GM12873 (cell line): ENCODE results near the gene RIC8B.
A peak's percentile ranks its signal among the peaks of the same experiment; 100 is the strongest.

ENCODE experiments used
- CTCF ChIP-seq: IDR thresholded peaks from 2 replicates; pipeline ENCODE4 v1.5.1; 2012; ENCODE audit warnings: low read depth, mild to moderate bottlenecking, moderate library complexity, low read length, control low read depth; ENCODE audit not compliant: insufficient read depth; ENCODE audit errors: missing control alignments

RIC8B gene

GRCh38 chr12:106907411-106907810 lies 132.9 kb downstream of the RIC8B start:
- peak; percentile 68 for TF ChIP-seq CTCF

GRCh38 chr12:106907846-106908245 lies 133.4 kb downstream of the RIC8B start:
- no peak for TF ChIP-seq CTCF

GRCh38 chr12:106908561-106908960 lies 134.1 kb downstream of the RIC8B start:
- no peak for TF ChIP-seq CTCF

- no peak for TF ChIP-seq CTCF
Observed at GRCh38 chr12:106910202-106910601, 135.7 kb downstream of the RIC8B start.

DNA sequence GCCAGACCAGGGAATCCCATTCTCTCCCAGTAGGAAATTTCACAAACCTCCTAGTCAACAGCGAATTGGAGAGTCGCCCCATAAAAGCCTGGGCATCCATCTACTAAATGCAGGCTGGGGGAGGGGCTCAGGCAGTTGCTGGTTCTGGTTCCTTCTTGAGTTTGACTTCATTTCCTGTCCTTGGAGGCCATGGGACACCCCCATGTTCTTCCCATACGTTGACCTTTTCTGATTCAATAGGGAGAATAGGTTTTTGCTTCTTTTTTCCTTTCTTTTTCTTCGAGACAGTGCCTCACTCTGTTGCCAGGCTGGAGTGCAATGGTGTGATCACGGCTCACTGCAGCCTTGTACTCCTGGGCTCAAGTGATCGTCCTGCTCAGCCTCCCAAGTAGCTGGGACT lies 137.1 kb downstream of the RIC8B start:
- no peak for TF ChIP-seq CTCF

DNA sequence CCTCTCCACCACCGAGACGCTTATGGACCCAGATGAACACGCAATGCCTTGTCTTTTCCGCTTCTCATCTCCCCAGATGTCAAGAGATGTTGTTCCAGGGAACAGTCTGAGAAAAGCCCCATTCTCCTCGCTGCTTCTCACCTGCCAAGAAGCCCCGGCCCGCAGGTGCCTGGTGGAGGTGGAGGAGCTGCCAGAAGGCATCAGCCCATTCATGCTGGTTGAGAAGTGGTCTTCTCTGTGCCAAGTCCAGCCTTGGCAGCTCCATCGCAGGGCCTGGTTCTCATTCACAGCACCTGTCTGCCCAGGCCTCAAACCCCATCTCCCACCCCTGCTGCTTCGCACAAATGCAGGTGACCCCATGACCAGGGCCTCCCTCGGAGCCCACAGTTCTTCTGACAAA lies 139.0 kb downstream of the RIC8B start:
- no peak for TF ChIP-seq CTCF

- no peak for TF ChIP-seq CTCF
Observed at GRCh38 chr12:106914796-106915634, 140.5 kb downstream of the RIC8B start.

GRCh38 chr12:106915635-106916026 lies 141.1 kb downstream of the RIC8B start:
- no peak for TF ChIP-seq CTCF
